ENCODE data around the gene TLK1. TPM values are rescaled to one million over a fixed set of nuclear protein-coding genes. Genes with fewer than 3 reads are reported as not detected.

TLK1 gene
- total and polyA plus RNA-seq, 7 experiments from 2014 or later = 40.0 to 191 (median 113) TPM

DNA sequence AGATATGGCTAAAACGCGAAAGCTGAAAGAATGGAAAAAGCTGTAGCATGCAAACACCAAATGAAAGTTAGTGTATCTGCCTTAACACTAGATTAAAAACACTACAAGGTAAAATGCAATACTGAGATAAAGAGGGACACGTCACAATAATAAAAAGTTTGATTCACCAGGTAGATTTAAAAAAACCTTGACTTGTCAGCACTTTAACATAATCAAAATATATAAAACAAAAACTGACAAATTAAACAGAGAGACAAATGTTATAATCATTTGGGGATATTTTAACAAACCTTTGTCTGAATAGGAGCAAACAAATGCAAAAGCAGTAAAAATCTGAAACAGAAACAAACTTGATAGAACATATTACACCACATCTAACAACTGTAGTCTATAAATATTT is 18.3 kb downstream of the TLK1 start:
- Histone ChIP-seq H3K27me3 (ENCODE audit: control insufficient read depth in 2 of 2, insufficient read depth in 2 of 2, low read length in 2 of 2) (no peaks in the 10 kb centered on the region), H3K27ac (ENCODE audit: low read depth, low read length) (no peak overlapping the region), H3K36me3 (ENCODE audit: control insufficient read depth in 2 of 3, insufficient read depth in 3 of 3, low read length in 3 of 3) (no peaks in the 10 kb centered on the region), H3K9me3 (ENCODE audit: control insufficient read depth in 2 of 3, low read length in 3 of 3) (no peaks in the 10 kb centered on the region), H3K4me3 (ENCODE audit: low read length) (no peak overlapping the region), H3K4me1 (ENCODE audit: control insufficient read depth in 2 of 2, insufficient read depth in 2 of 2, low read length in 2 of 2) (peaks cover 6 to 20% of the 10 kb centered on the region in 2 donors)
- Mint-ChIP-seq H3K27ac (peak overlapping the region in 1 of 9 donors; percentile 25), H3K27me3 (no peaks in the 10 kb centered on the region), H3K36me3 (peaks cover 0 to 9% (median 0%) of the 10 kb centered on the region in 5 donors), H3K4me1 (peaks cover 39 to 97% (median 82%) of the 10 kb centered on the region in 7 donors), H3K9me3 (peaks cover 0 to 1% (median 0%) of the 10 kb centered on the region in 11 donors), H3K4me3 (peak overlapping the region in 7 of 10 donors; percentile 9 to 65 (median 35))
- DNase-seq (no peak), ATAC-seq (no peak)
- intact Hi-C loops (cut with micrococcal nuclease) = loop anchor here in 1 of 2 donors (5.0 kb wide), 1 partner anchor 35 kb away; no protein-coding TSS in a partner anchor
- ChIA-PET POLR2A (no interaction called here), CTCF (no interaction called here)

DNA sequence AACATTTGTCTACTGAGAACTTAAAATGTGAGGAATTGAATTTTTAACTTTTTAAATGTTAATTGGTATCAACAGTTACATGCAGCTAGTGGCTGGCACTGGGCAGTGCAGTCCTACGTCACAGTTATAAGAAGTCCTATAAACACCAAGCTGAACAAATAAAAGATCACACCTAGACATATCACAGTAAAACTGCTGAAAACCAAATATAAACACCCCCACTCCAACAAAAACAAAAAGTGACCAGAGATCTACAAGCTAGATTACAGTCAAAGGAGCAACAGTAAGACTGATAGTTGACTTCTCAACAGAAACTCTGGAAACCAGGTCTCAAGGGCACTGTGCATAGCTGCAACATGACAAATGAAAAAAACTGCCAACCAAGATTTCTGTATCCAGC is 19.4 kb downstream of the TLK1 start:
- H3K4me3 Mint-ChIP-seq = peak overlapping the region in 7 of 10 donors; percentile 3 to 61 (median 27)
- H3K27me3 Mint-ChIP-seq = no peaks in the 10 kb centered on the region
- ChIA-PET POLR2A (interaction anchor here (0.9 kb wide), 1 partner anchor 8 kb away, joined by 3 read pairs; no protein-coding TSS in a partner anchor), CTCF (interaction anchor here (0.6 to 1.0 kb wide), 2 partner anchors 55 to 697 kb away, joined by 3 read pairs; no protein-coding TSS in a partner anchor)
- DNase-seq (no peak), ATAC-seq (peak; percentile 31)
- Histone ChIP-seq H3K9me3 (ENCODE audit: control insufficient read depth in 2 of 3, low read length in 3 of 3) (no peaks in the 10 kb centered on the region), H3K36me3 (ENCODE audit: control insufficient read depth in 2 of 3, insufficient read depth in 3 of 3, low read length in 3 of 3) (no peaks in the 10 kb centered on the region), H3K4me1 (ENCODE audit: control insufficient read depth in 2 of 2, insufficient read depth in 2 of 2, low read length in 2 of 2) (peaks cover 9 to 20% of the 10 kb centered on the region in 2 donors), H3K27ac (ENCODE audit: low read depth, low read length) (no peak overlapping the region), H3K4me3 (ENCODE audit: low read length) (no peak overlapping the region), H3K27me3 (ENCODE audit: control insufficient read depth in 2 of 2, insufficient read depth in 2 of 2, low read length in 2 of 2) (no peaks in the 10 kb centered on the region)
- H3K36me3 Mint-ChIP-seq = peaks cover 0 to 9% (median under 1%) of the 10 kb centered on the region in 5 donors
- intact Hi-C loops (cut with micrococcal nuclease) = loop anchor here in 1 of 2 donors (2.0 to 5.0 kb wide), 2 partner anchors 15 to 34 kb away; no protein-coding TSS in a partner anchor
- peaks cover 37 to 97% (median 75%) of the 10 kb centered on the region in 7 donors for H3K4me1 Mint-ChIP-seq
- peak overlapping the region in 2 of 9 donors; percentile 1 to 86 for H3K27ac Mint-ChIP-seq
- H3K9me3 Mint-ChIP-seq = peaks cover 0 to 2% (median 0%) of the 10 kb centered on the region in 11 donors

DNA sequence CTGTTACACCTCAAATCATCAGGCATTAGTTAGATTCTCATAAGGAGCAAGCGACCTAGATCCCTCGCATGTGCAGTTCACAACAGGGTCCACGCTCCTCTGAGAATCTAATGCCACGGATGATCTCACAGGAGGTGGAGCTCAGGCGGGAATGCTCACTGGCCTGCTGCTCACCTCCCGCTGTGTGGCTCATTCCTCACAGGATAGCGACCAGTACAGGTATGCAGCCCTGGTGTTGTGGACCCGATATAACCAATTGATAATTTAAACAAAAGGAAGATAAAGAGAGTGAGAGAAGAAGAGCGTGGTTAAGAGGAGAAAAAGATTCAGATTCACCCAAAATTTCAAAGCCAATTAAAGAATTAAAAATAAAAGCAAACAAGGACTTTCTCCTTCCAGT is 20.8 kb downstream of the TLK1 start:
- intact Hi-C loops (cut with micrococcal nuclease) = loop anchor here in 1 of 2 donors (2.0 to 5.0 kb wide), 2 partner anchors 13 to 33 kb away; no protein-coding TSS in a partner anchor
- H3K27ac Mint-ChIP-seq = peak overlapping the region in 5 of 9 donors; percentile 25 to 63 (median 44)
- CTCF ChIA-PET = no interaction called here
- H3K9me3 Mint-ChIP-seq = peaks cover 0 to 2% (median 0%) of the 10 kb centered on the region in 11 donors
- H3K9me3 ChIP-seq (ENCODE audit: control insufficient read depth in 2 of 3, low read length in 3 of 3) = no peaks in the 10 kb centered on the region
- peak overlapping the region in 6 of 10 donors; percentile 11 to 67 (median 54) for H3K4me3 Mint-ChIP-seq
- peaks cover 0 to 11% (median 5%) of the 10 kb centered on the region in 5 donors for H3K36me3 Mint-ChIP-seq
- H3K4me1 ChIP-seq (ENCODE audit: control insufficient read depth in 2 of 2, insufficient read depth in 2 of 2, low read length in 2 of 2) = peaks cover 10 to 14% of the 10 kb centered on the region in 2 donors
- H3K4me3 ChIP-seq (ENCODE audit: low read length) = no peak overlapping the region
- H3K4me1 Mint-ChIP-seq = peaks cover 44 to 97% (median 78%) of the 10 kb centered on the region in 7 donors
- no peaks in the 10 kb centered on the region for H3K27me3 ChIP-seq (ENCODE audit: control insufficient read depth in 2 of 2, insufficient read depth in 2 of 2, low read length in 2 of 2)
- H3K36me3 ChIP-seq (ENCODE audit: control insufficient read depth in 2 of 3, insufficient read depth in 3 of 3, low read length in 3 of 3) = no peaks in the 10 kb centered on the region
- ATAC-seq (no peak), DNase-seq (no peak)
- H3K27me3 Mint-ChIP-seq = no peaks in the 10 kb centered on the region
- no peak overlapping the region for H3K27ac ChIP-seq (ENCODE audit: low read depth, low read length)
- POLR2A ChIA-PET = no interaction called here

DNA sequence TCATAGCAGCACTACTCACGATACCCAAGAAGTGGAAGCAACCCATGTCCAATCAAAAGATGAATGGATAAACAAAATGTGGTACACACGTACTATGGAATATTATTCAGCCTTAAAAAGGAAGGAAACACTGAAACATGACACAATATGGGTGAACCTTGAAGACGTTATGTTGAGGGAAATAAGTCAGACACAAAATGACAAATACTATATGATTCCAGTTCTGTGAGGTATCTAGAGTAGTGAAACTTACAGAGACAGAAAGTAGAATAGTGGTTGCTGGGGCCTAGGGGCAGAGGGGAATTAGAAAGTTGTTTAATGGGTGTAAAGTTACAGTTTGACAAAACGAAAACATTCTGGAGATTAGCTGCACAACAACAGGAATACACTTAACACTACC is 24.7 kb downstream of the TLK1 start:
- intact Hi-C loops (cut with micrococcal nuclease) = no loop called here
- no peak overlapping the region for H3K27ac ChIP-seq (ENCODE audit: low read depth, low read length)
- DNase-seq = no peak
- H3K4me1 Mint-ChIP-seq = peaks cover 23 to 92% (median 76%) of the 10 kb centered on the region in 7 donors
- ChIA-PET CTCF (no interaction called here), POLR2A (interaction anchor here (0.6 to 1.0 kb wide), 2 partner anchors 11 to 163 kb away, joined by 3 to 5 read pairs; no protein-coding TSS in a partner anchor)
- peak overlapping the region in 6 of 9 donors; percentile 1 to 51 (median 14) for H3K27ac Mint-ChIP-seq
- peaks cover 0 to 13% (median 10%) of the 10 kb centered on the region in 5 donors for H3K36me3 Mint-ChIP-seq
- no peak for ATAC-seq
- no peaks in the 10 kb centered on the region for H3K9me3 ChIP-seq (ENCODE audit: control insufficient read depth in 2 of 3, low read length in 3 of 3)
- H3K4me1 ChIP-seq (ENCODE audit: control insufficient read depth in 2 of 2, insufficient read depth in 2 of 2, low read length in 2 of 2) = peaks cover 2 to 4% of the 10 kb centered on the region in 2 donors
- peak overlapping the region in 5 of 10 donors; percentile 1 to 52 (median 42) for H3K4me3 Mint-ChIP-seq
- no peak overlapping the region for H3K4me3 ChIP-seq (ENCODE audit: low read length)
- H3K27me3 Mint-ChIP-seq = no peaks in the 10 kb centered on the region
- H3K9me3 Mint-ChIP-seq = peaks cover 0 to 2% (median 0%) of the 10 kb centered on the region in 11 donors
- no peaks in the 10 kb centered on the region for H3K27me3 ChIP-seq (ENCODE audit: control insufficient read depth in 2 of 2, insufficient read depth in 2 of 2, low read length in 2 of 2)
- H3K36me3 ChIP-seq (ENCODE audit: control insufficient read depth in 2 of 3, insufficient read depth in 3 of 3, low read length in 3 of 3) = no peaks in the 10 kb centered on the region

DNA sequence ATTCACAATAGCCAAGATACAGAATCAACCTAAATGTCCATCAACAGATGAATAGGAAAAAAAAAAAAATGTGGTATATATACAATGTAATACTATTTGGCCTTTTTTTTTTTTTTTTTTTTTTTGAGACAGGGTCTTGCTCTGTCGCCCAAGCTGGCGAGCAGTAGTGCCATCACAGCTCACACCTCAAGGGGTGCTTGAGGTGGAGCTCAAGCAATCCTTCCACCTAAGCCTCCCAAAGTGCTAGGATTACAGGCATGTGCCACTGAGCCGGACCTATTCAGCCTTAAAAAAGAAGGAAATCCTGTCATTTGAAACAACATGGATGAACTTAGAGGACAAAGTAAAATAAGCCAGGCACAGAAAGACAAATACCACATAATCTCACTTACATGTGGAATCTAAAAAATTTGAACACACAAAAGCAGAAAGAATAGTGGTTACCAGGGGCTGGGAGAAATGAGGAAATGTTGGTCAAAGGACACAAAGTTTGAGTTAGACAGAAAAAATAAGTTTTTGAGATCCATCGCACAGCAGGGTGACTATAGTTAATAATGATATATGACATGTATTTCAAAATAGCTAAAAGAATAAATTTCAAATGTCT is 26.0 kb downstream of the TLK1 start:
- intact Hi-C loops (cut with micrococcal nuclease) = no loop called here
- peak overlapping the region in 4 of 10 donors; percentile 7 to 67 (median 36) for H3K4me3 Mint-ChIP-seq
- H3K4me1 Mint-ChIP-seq = peaks cover 22 to 90% (median 73%) of the 10 kb centered on the region in 7 donors
- no peaks in the 10 kb centered on the region for H3K36me3 ChIP-seq (ENCODE audit: control insufficient read depth in 2 of 3, insufficient read depth in 3 of 3, low read length in 3 of 3)
- H3K9me3 Mint-ChIP-seq = peaks cover 0 to 2% (median 0%) of the 10 kb centered on the region in 11 donors
- ChIA-PET CTCF (no interaction called here), POLR2A (interaction anchor here (1.0 kb wide), 1 partner anchor 162 kb away, joined by 5 read pairs; no protein-coding TSS in a partner anchor)
- H3K4me1 ChIP-seq (ENCODE audit: control insufficient read depth in 2 of 2, insufficient read depth in 2 of 2, low read length in 2 of 2) = peaks cover 0 to 3% of the 10 kb centered on the region in 2 donors
- no peak for ATAC-seq
- peak overlapping the region in 2 of 9 donors; percentile 6 to 53 for H3K27ac Mint-ChIP-seq
- H3K9me3 ChIP-seq (ENCODE audit: control insufficient read depth in 2 of 3, low read length in 3 of 3) = no peaks in the 10 kb centered on the region
- H3K27me3 ChIP-seq (ENCODE audit: control insufficient read depth in 2 of 2, insufficient read depth in 2 of 2, low read length in 2 of 2) = no peaks in the 10 kb centered on the region
- H3K27ac ChIP-seq (ENCODE audit: low read depth, low read length) = no peak overlapping the region
- no peak overlapping the region for H3K4me3 ChIP-seq (ENCODE audit: low read length)
- no peak for DNase-seq
- no peaks in the 10 kb centered on the region for H3K27me3 Mint-ChIP-seq
- peaks cover 0 to 13% (median 10%) of the 10 kb centered on the region in 5 donors for H3K36me3 Mint-ChIP-seq

DNA sequence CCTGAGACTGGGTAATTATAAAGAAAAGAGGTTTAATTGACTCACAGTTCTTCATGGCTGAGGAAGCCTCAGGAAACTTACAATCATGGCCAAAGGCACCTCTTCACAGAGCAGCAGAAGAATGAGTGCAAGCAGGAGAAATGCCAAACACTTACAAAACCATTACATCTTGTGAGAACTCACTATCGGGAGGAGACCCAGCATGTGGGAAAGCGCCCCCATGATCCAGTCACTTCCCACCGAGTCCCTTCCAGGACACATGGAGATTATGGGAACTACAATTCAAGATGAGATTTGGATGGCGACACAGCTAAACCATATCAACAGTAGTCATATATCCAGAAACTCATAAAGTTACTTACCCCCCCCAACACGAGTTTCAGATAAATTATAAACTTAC is 28.6 kb downstream of the TLK1 start:
- Mint-ChIP-seq H3K9me3 (no peaks in the 10 kb centered on the region), H3K36me3 (peaks cover 0 to 16% (median 10%) of the 10 kb centered on the region in 5 donors), H3K27ac (peak overlapping the region in 3 of 9 donors; percentile 4 to 47 (median 20)), H3K27me3 (no peaks in the 10 kb centered on the region), H3K4me3 (peak overlapping the region in 3 of 10 donors; percentile 8 to 37 (median 22)), H3K4me1 (peaks cover 28 to 90% (median 80%) of the 10 kb centered on the region in 7 donors)
- Histone ChIP-seq H3K4me3 (ENCODE audit: low read length) (no peak overlapping the region), H3K27me3 (ENCODE audit: control insufficient read depth in 2 of 2, insufficient read depth in 2 of 2, low read length in 2 of 2) (no peaks in the 10 kb centered on the region), H3K27ac (ENCODE audit: low read depth, low read length) (no peak overlapping the region), H3K36me3 (ENCODE audit: control insufficient read depth in 2 of 3, insufficient read depth in 3 of 3, low read length in 3 of 3) (no peaks in the 10 kb centered on the region), H3K4me1 (ENCODE audit: control insufficient read depth in 2 of 2, insufficient read depth in 2 of 2, low read length in 2 of 2) (peaks cover 0 to 3% of the 10 kb centered on the region in 2 donors), H3K9me3 (ENCODE audit: control insufficient read depth in 2 of 3, low read length in 3 of 3) (no peaks in the 10 kb centered on the region)
- DNase-seq (no peak), ATAC-seq (no peak)
- intact Hi-C loops (cut with micrococcal nuclease) = no loop called here
- CTCF ChIA-PET = interaction anchor here (1.5 kb wide), 1 partner anchor 8 kb away, joined by 7 read pairs; no protein-coding TSS in a partner anchor
- POLR2A ChIA-PET = no interaction called here
